ENCODE data around the gene AKR1D1. TPM values are rescaled to one million over a fixed set of nuclear protein-coding genes. Genes with fewer than 3 reads are reported as not detected.
"Not testable (repeated sequence)": the region's sequence is repeated elsewhere in the genome, so short reads cannot be mapped to it uniquely, and the experiment has no call there.

AKR1D1 gene
- total and polyA plus RNA-seq, 7 donors = not detected

GRCh38 chr7:138044897-138045296 lies 31.4 kb upstream of the AKR1D1 start:
- intact Hi-C loops (cut with DNase I) = no loop called here
- Histone ChIP-seq H3K9me3 (no peaks in the 10 kb centered on the region), H3K27me3 (no peaks in the 10 kb centered on the region), H3K4me1 (no peaks in the 10 kb centered on the region), H3K27ac (no peak overlapping the region), H3K4me3 (no peak overlapping the region), H3K36me3 (no peaks in the 10 kb centered on the region)
- no peak for TF ChIP-seq CTCF (IDR thresholded peaks at IDR 0.05)
- no peak for TF ChIP-seq POLR2AphosphoS5 (IDR thresholded peaks at IDR 0.05)
- TF ChIP-seq EP300 (IDR thresholded peaks at IDR 0.05) = no peak
- 87 to 93% methylated on average over 2 of the region's 2 CpGs for WGBS, 2 donors
- DNase-seq = no peak

GRCh38 chr7:138047907-138048306 lies 28.4 kb upstream of the AKR1D1 start:
- no peaks in the 10 kb centered on the region for H3K27me3 ChIP-seq
- intact Hi-C loops (cut with DNase I) = no loop called here
- no peak overlapping the region for H3K4me3 ChIP-seq
- WGBS, 2 donors = 93 to 94% methylated on average over 3 of the region's 3 CpGs
- DNase-seq = no peak
- TF ChIP-seq POLR2AphosphoS5 (IDR thresholded peaks at IDR 0.05) = no peak
- no peak for TF ChIP-seq CTCF (IDR thresholded peaks at IDR 0.05)
- no peak for TF ChIP-seq POLR2A (IDR thresholded peaks at IDR 0.05)
- no peak for TF ChIP-seq EP300 (IDR thresholded peaks at IDR 0.05)
- no peaks in the 10 kb centered on the region for H3K4me1 ChIP-seq
- no peak overlapping the region for H3K27ac ChIP-seq
- no peaks in the 10 kb centered on the region for H3K9me3 ChIP-seq
- no peaks in the 10 kb centered on the region for H3K36me3 ChIP-seq

- WGBS, 2 donors = 81 to 88% methylated on average over 1 of the region's 1 CpG
- Histone ChIP-seq H3K4me1 (no peaks in the 10 kb centered on the region), H3K4me3 (no peak overlapping the region), H3K36me3 (no peaks in the 10 kb centered on the region), H3K27ac (no peak overlapping the region), H3K9me3 (no peaks in the 10 kb centered on the region), H3K27me3 (no peaks in the 10 kb centered on the region)
- no peak for DNase-seq
- TF ChIP-seq POLR2A (IDR thresholded peaks at IDR 0.05) (no peak), CTCF (IDR thresholded peaks at IDR 0.05) (no peak), EP300 (IDR thresholded peaks at IDR 0.05) (no peak), POLR2AphosphoS5 (IDR thresholded peaks at IDR 0.05) (no peak)
- intact Hi-C loops (cut with DNase I) = no loop called here
Measured at GRCh38 chr7:138049505-138050116, 26.6 kb upstream of the AKR1D1 start.

GRCh38 chr7:138051712-138052247 lies 24.5 kb upstream of the AKR1D1 start:
- H3K4me3 ChIP-seq; H3K4me1 ChIP-seq; intact Hi-C loops (cut with DNase I); H3K27me3 ChIP-seq; H3K27ac ChIP-seq; H3K9me3 ChIP-seq; DNase-seq; H3K36me3 ChIP-seq: not testable (repeated sequence)
- 88 to 90% methylated on average over 7 of the region's 7 CpGs for WGBS, 2 donors

- H3K4me3 ChIP-seq = no peak overlapping the region
- no peaks in the 10 kb centered on the region for H3K36me3 ChIP-seq
- H3K27me3 ChIP-seq = no peaks in the 10 kb centered on the region
- DNase-seq = no peak
- no peaks in the 10 kb centered on the region for H3K9me3 ChIP-seq
- intact Hi-C loops (cut with DNase I) = no loop called here
- 93 to 95% methylated on average over 3 of the region's 3 CpGs for WGBS, 2 donors
- no peak overlapping the region for H3K27ac ChIP-seq
- no peaks in the 10 kb centered on the region for H3K4me1 ChIP-seq
- no peak for TF ChIP-seq POLR2AphosphoS5 (IDR thresholded peaks at IDR 0.05)
- TF ChIP-seq EP300 (IDR thresholded peaks at IDR 0.05) = no peak
- TF ChIP-seq CTCF (IDR thresholded peaks at IDR 0.05) = no peak
- no peak for TF ChIP-seq POLR2A (IDR thresholded peaks at IDR 0.05)
Measured at GRCh38 chr7:138052696-138053095, 23.6 kb upstream of the AKR1D1 start.

GRCh38 chr7:138055698-138056097 lies 20.6 kb upstream of the AKR1D1 start:
- H3K36me3 ChIP-seq; H3K9me3 ChIP-seq; DNase-seq; intact Hi-C loops (cut with DNase I); H3K4me1 ChIP-seq; H3K27me3 ChIP-seq; H3K4me3 ChIP-seq; H3K27ac ChIP-seq: not testable (repeated sequence)
- WGBS, 2 donors = 91 to 95% methylated on average over 2 of the region's 4 CpGs
